HG02970 (cell line): ENCODE results near the gene ARHGAP26.

Experiments used
- ATAC-seq: cut with Tn5 transposase; IDR thresholded peaks from one replicate; pipeline ENCODE4 v1.9.1; 2021; ENCODE audit warnings: mild to moderate bottlenecking, moderate library complexity, moderate number of reproducible peaks; ENCODE audit not compliant: unreplicated experiment, low FRiP score

ARHGAP26 gene

GRCh38 chr5:143205386-143205785 lies 435.2 kb downstream of the ARHGAP26 start:
- no peak for ATAC-seq

- no peak for ATAC-seq
Measured at GRCh38 chr5:143205883-143206195, 435.7 kb downstream of the ARHGAP26 start.

GRCh38 chr5:143206196-143207053 lies 436.2 kb downstream of the ARHGAP26 start:
- no peak for ATAC-seq

- ATAC-seq: no peak
Measured at GRCh38 chr5:143207058-143207457, 436.9 kb downstream of the ARHGAP26 start.

GRCh38 chr5:143207563-143208364 lies 437.6 kb downstream of the ARHGAP26 start:
- ATAC-seq: no peak

GRCh38 chr5:143208365-143208641 lies 438.1 kb downstream of the ARHGAP26 start:
- ATAC-seq: no peak

GRCh38 chr5:143208781-143209510 lies 438.8 kb downstream of the ARHGAP26 start:
- ATAC-seq: no peak

- no peak for ATAC-seq
Measured at GRCh38 chr5:143209881-143210395, 439.8 kb downstream of the ARHGAP26 start.

- no peak for ATAC-seq
Measured at GRCh38 chr5:143210576-143210975, 440.4 kb downstream of the ARHGAP26 start.

- no peak for ATAC-seq
Measured at GRCh38 chr5:143212261-143212660, 442.1 kb downstream of the ARHGAP26 start.

GRCh38 chr5:143213231-143213850 lies 443.2 kb downstream of the ARHGAP26 start:
- ATAC-seq: no peak

GRCh38 chr5:143213851-143214363 lies 443.7 kb downstream of the ARHGAP26 start:
- peak; percentile 46 for ATAC-seq

- ATAC-seq: no peak
Measured at GRCh38 chr5:143214458-143214857, 444.3 kb downstream of the ARHGAP26 start.

GRCh38 chr5:143214890-143215289 lies 444.7 kb downstream of the ARHGAP26 start:
- no peak for ATAC-seq

GRCh38 chr5:143215690-143216089 lies 445.5 kb downstream of the ARHGAP26 start:
- no peak for ATAC-seq

- no peak for ATAC-seq
Measured at GRCh38 chr5:143216211-143216610, 446.0 kb downstream of the ARHGAP26 start.

- ATAC-seq: no peak
Measured at GRCh38 chr5:143217065-143217803, 447.1 kb downstream of the ARHGAP26 start.

GRCh38 chr5:143217804-143218160 lies 447.6 kb downstream of the ARHGAP26 start:
- ATAC-seq: no peak

- ATAC-seq: no peak
Measured at GRCh38 chr5:143218517-143219170, 448.5 kb downstream of the ARHGAP26 start.
